ENCODE data around the gene CST4. TPM values are rescaled to one million over a fixed set of nuclear protein-coding genes. Genes with fewer than 3 reads are reported as not detected.
"Not testable (repeated sequence)": the region's sequence is repeated elsewhere in the genome, so short reads cannot be mapped to it uniquely, and the experiment has no call there.

Gene CST4
- total RNA-seq, 1 donor from 2014 or later, result not detected

DNA sequence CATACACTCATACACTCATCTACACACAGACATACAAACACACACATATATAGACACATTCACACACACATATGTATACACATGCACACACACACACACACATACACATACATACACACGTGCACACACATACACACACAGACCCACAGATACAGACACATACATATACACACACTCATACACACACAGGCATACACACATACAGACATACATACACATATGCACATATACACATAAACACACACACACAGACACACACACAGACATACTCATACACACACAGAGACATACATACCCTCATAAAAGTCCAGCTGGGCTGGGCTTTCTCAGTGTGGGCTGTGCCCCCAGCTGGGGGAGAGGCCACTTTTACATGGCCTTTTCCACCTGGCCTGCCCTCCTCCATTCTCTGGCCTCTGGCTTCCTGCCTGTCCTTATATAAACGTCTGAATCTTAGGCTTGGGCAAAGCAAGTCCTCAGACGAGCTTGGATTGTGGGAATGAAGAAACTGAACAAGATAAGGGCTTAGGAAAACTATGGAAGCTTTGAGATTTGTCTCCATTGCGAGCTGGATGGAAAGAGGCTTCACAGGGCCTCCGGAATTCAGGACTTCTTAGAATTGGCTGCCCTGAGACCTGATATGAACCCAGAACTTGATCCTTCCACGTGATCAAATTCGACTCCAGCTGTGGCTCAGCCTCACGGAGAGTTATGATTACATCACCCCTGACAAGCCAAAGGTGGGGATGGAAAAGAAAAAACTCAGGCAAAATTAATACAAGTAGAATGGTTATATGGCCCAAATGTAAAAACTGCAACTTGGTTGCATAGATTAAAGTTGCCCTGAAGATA lies 28.6 kb downstream of the CST4 start:
- FAIRE-seq (no peak), DNase-seq (ENCODE audit: low read depth) (no peak)
- no peaks in the 10 kb centered on the region for H3K36me3 ChIP-seq (ENCODE audit: control insufficient read depth, insufficient read depth, low read length)
- H3K27me3 ChIP-seq (ENCODE audit: control insufficient read depth, insufficient read depth, low read length), result no peaks in the 10 kb centered on the region
- TF ChIP-seq, protein P1, sequence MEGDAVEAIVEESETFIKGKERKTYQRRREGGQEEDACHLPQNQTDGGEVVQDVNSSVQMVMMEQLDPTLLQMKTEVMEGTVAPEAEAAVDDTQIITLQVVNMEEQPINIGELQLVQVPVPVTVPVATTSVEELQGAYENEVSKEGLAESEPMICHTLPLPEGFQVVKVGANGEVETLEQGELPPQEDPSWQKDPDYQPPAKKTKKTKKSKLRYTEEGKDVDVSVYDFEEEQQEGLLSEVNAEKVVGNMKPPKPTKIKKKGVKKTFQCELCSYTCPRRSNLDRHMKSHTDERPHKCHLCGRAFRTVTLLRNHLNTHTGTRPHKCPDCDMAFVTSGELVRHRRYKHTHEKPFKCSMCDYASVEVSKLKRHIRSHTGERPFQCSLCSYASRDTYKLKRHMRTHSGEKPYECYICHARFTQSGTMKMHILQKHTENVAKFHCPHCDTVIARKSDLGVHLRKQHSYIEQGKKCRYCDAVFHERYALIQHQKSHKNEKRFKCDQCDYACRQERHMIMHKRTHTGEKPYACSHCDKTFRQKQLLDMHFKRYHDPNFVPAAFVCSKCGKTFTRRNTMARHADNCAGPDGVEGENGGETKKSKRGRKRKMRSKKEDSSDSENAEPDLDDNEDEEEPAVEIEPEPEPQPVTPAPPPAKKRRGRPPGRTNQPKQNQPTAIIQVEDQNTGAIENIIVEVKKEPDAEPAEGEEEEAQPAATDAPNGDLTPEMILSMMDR (IDR thresholded peaks at IDR 0.05; ENCODE audit: insufficient read depth, low read length, severe bottlenecking), result no peak
- H3K4me3 ChIP-seq (ENCODE audit: low read depth, low read length), result no peak overlapping the region

DNA sequence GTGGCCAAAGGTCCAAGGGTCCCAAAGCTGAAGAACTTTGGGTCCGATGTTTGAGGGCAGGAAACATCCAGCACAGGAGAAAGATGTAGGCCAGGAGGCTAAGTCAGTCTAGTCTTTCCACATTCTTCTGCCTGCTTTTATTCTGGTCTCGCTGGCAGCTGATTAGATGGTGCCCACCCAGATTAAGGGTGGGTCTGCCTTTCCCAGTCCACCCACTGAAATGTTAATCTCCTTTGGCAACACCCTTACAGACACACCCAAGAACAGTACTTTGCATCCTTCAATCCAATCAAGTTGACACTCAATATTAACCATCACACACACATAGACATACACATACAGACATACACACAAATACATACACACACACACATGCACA lies 29.2 kb downstream of the CST4 start:
- not testable (repeated sequence) for H3K27me3 ChIP-seq (ENCODE audit: control insufficient read depth, insufficient read depth, low read length); H3K4me3 ChIP-seq (ENCODE audit: low read depth, low read length); H3K36me3 ChIP-seq (ENCODE audit: control insufficient read depth, insufficient read depth, low read length); DNase-seq (ENCODE audit: low read depth); FAIRE-seq

DNA sequence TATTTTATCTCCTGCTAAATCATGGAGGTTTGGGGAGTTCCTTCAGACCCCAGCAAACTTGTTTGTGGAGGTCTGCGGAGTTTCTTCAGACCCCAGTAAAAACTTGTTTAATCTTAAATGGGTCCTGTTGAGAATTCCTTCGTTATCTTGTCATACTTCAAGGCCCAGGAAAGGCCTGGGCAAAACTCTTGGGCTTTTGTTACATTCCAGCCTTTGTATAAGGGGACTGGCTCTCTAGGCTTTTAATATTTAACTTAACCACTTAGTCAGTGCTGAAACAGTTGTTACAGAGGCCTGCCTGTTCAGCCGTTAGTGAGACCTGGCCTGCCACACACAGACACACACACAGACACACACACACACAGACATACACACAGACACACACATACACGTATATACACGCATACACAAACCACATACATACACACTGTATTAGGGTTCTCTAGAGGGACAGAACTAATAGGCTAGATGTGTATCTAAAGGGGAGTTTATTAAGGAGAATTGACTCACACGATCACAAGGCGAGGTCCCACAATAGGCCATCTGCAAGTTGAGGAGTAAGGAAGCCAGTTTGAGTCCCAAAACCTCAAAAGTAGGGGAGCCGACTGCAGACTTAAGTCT lies 29.7 kb downstream of the CST4 start:
- Histone ChIP-seq H3K4me3 (ENCODE audit: low read depth, low read length) (no peak overlapping the region), H3K27me3 (ENCODE audit: control insufficient read depth, insufficient read depth, low read length) (no peaks in the 10 kb centered on the region), H3K36me3 (ENCODE audit: control insufficient read depth, insufficient read depth, low read length) (no peaks in the 10 kb centered on the region)
- FAIRE-seq (no peak), DNase-seq (ENCODE audit: low read depth) (no peak)
- TF ChIP-seq, protein P1 (IDR thresholded peaks at IDR 0.05; ENCODE audit: insufficient read depth, low read length, severe bottlenecking), result no peak

DNA sequence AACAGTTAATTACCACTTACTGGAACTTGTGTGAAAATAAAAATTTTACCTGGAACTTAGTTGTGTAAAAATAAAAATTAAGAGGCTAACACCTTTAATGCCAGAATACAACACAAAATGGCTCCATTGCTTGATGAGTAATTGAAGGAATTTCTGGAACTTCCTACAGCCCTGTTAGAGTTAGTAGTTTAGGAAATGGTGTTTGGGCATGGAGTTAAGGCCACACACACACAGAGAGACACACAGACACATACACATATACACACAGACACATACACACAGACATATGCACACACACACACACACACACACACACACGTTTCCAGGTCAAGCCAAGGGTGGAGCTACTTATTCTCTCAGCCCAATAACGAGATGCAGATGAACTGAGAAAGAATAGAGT lies 30.5 kb downstream of the CST4 start:
- FAIRE-seq, result no peak

DNA sequence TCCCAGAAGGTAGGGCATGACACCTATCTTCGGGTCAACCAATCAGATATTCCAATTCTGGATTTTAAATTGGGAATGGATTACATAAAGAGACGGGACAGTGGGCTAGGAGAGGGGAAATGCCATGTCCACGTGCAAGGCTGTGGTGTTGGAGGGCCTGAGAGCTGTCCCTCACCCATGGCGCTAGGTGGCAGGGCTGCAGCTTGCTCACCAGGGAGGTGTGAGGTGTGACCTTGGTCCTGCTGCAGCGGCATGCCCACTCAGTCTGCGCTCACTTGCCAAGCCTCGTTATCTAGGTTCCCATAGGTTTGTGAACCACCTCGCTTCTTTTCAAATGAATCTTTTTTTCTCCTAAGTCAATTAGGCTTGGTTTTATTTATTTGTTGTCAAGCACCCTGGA lies 31.6 kb downstream of the CST4 start:
- no peak for DNase-seq (ENCODE audit: low read depth)
- TF ChIP-seq, protein P1 (IDR thresholded peaks at IDR 0.05; ENCODE audit: insufficient read depth, low read length, severe bottlenecking), result no peak
- H3K27me3 ChIP-seq (ENCODE audit: control insufficient read depth, insufficient read depth, low read length), result no peaks in the 10 kb centered on the region
- FAIRE-seq, result no peak
- no peak overlapping the region for H3K4me3 ChIP-seq (ENCODE audit: low read depth, low read length)
- no peaks in the 10 kb centered on the region for H3K36me3 ChIP-seq (ENCODE audit: control insufficient read depth, insufficient read depth, low read length)

More for the DNA sequence above, 30.5 kb downstream of the CST4 start:
- Histone ChIP-seq H3K4me3 (ENCODE audit: low read depth, low read length) (no peak overlapping the region), H3K27me3 (ENCODE audit: control insufficient read depth, insufficient read depth, low read length) (no peaks in the 10 kb centered on the region), H3K36me3 (ENCODE audit: control insufficient read depth, insufficient read depth, low read length) (no peaks in the 10 kb centered on the region)
- TF ChIP-seq, protein P1 (IDR thresholded peaks at IDR 0.05; ENCODE audit: insufficient read depth, low read length, severe bottlenecking), result no peak
- DNase-seq (ENCODE audit: low read depth), result no peak

DNA sequence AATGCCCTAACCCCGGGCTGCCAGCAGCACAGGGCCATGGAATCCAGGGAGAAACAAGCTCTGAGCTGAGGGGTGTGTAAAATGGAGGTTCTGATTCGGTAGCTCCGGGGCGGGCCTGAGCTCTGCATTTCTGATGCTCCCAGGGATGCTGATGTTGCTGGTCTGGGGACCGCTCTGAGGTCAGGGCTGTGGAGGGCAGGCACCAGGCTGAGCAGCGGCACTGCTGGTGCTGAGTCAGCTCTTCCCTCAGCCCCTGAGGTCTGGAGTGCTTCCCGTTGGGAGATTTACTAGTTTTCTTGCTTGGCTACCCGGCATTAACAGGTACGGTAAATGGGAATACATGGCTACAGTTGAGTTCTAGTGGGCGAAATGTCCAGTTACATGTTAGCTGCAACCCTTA lies 32.5 kb downstream of the CST4 start:
- Histone ChIP-seq H3K4me3 (ENCODE audit: low read depth, low read length) (no peak overlapping the region), H3K27me3 (ENCODE audit: control insufficient read depth, insufficient read depth, low read length) (no peaks in the 10 kb centered on the region), H3K36me3 (ENCODE audit: control insufficient read depth, insufficient read depth, low read length) (no peaks in the 10 kb centered on the region)
- no peak for FAIRE-seq
- TF ChIP-seq, protein P1 (IDR thresholded peaks at IDR 0.05; ENCODE audit: insufficient read depth, low read length, severe bottlenecking), result no peak
- no peak for DNase-seq (ENCODE audit: low read depth)
